ENCODE results near the gene HCK. TPM values are rescaled to one million over a fixed set of nuclear protein-coding genes. Genes with fewer than 3 reads are reported as not detected.
A peak's percentile ranks its signal among the peaks of the same experiment; 100 is the strongest.

HCK gene
- total RNA-seq (not detected in 2 replicates), polyA plus RNA-seq (not detected in 2 replicates)

DNA sequence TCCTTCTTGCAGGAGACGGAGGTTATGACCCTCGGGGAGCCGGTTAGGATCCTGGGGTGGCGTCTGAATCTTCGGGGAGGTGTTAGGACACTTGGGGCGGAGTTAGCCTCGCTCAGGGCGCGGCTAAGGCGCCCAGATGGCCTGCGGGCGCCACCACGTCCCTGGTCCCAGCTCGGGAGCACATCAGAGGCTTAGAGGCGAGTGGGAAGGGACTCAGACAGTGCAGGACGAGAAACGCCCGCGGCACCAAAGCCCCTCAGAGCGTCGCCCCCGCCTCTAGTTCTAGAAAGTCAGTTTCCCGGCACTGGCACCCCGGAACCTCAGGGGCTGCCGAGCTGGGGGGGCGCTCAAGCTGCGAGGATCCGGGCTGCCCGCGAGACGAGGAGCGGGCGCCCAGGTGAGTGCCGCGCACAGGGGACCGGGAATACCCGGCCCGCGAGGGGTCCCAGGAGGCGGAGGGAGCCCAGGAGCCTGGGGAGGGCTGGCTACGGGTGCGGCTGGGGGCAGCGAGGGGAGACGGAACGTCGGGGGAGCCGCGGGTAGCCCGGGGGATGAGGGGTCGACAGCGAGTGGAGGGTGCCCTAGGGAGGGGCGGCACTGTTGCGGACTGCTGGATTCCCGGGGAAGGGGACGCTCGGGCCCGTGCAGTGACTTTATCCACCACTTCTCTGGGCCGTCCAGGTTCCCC lies at the start of gene HCK:
Gene HCK (plus strand): TSS at position 153 of the 688 bp plus-strand sequence.
- no peak for TF ChIP-seq CTCF (IDR thresholded peaks at IDR 0.05; ENCODE audit: low read depth, low read length)
- Histone ChIP-seq H3K27ac (no peak within 1 kb of the TSS), H3K4me3 (peak within 1 kb of the TSS; percentile 30), H3K36me3 (no peaks in the 10 kb centered on the region), H3K9me3 (ENCODE audit: low read depth) (no peaks in the 10 kb centered on the region), H3K4me1 (ENCODE audit: low read depth) (peaks cover 2% of the 10 kb centered on the region), H3K27me3 (peaks cover 77% of the 10 kb centered on the region)
- DNase-seq (ENCODE audit: low read depth in 1 of 2, low spot score in 1 of 2) = peak in 1 of 2 donors; percentile 21

DNA sequence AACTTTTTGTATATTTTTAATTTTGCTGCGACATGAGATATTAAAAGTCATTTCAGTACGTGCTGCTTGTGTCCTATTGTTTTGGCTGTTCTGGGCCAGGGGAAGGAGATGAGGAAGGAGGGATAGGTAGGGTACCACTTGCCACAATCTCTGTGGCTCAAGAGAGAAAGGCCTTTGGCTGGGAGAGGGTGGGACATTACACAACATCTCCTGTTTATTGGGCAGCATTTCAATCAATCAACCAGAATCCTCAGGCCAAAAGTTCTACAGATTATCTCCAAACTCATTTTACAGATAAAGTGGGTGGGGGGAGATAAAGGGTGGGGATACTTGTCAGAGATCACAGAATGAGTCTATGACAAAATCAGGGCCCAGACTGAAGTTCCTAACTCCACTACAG lies 48.7 kb upstream of the HCK start:
- DNase-seq (ENCODE audit: low read depth in 1 of 2, low spot score in 1 of 2) = no peak
- H3K36me3 ChIP-seq = no peaks in the 10 kb centered on the region
- H3K27me3 ChIP-seq = no peaks in the 10 kb centered on the region
- no peak for TF ChIP-seq CTCF (IDR thresholded peaks at IDR 0.05; ENCODE audit: low read depth, low read length)
- no peak overlapping the region for H3K27ac ChIP-seq
- H3K4me3 ChIP-seq = no peak overlapping the region
- no peaks in the 10 kb centered on the region for H3K9me3 ChIP-seq (ENCODE audit: low read depth)
- H3K4me1 ChIP-seq (ENCODE audit: low read depth) = peaks cover 7% of the 10 kb centered on the region

GRCh38 chr20:32004963-32005362 lies 47.1 kb upstream of the HCK start:
- no peak for TF ChIP-seq CTCF (IDR thresholded peaks at IDR 0.05; ENCODE audit: low read depth, low read length)
- H3K4me1 ChIP-seq (ENCODE audit: low read depth) = peaks cover 7% of the 10 kb centered on the region

DNA sequence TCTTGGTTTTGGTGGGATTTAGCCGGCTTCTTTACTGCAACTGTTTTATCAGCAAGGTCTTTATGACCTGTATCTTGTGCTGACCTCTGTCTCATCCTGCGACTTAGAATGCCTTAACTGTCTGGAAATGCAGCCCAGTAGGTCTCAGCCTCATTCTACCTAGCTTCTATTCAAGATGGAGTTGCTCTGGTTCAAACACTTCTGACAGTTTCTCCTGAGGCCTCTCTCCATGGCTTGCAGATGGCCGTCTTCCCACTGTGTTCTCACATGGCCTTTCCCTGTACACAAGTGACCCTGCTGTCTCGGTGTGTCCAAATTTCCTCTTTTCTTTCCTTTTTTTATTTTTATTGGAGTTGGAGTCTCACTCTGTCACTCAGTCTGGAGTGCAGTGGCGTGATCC lies 46.0 kb upstream of the HCK start:
- no peaks in the 10 kb centered on the region for H3K9me3 ChIP-seq (ENCODE audit: low read depth)
- H3K4me3 ChIP-seq = no peak overlapping the region
- no peak for TF ChIP-seq CTCF (IDR thresholded peaks at IDR 0.05; ENCODE audit: low read depth, low read length)
- peaks cover 7% of the 10 kb centered on the region for H3K4me1 ChIP-seq (ENCODE audit: low read depth)
- H3K27me3 ChIP-seq = no peaks in the 10 kb centered on the region
- no peak overlapping the region for H3K27ac ChIP-seq
- H3K36me3 ChIP-seq = no peaks in the 10 kb centered on the region
- no peak for DNase-seq (ENCODE audit: low read depth in 1 of 2, low spot score in 1 of 2)

More at GRCh38 chr20:32004963-32005362, 47.1 kb upstream of the HCK start:
- no peak overlapping the region for H3K4me3 ChIP-seq
- no peaks in the 10 kb centered on the region for H3K9me3 ChIP-seq (ENCODE audit: low read depth)
- no peak overlapping the region for H3K27ac ChIP-seq
- H3K27me3 ChIP-seq = no peaks in the 10 kb centered on the region
- DNase-seq (ENCODE audit: low read depth in 1 of 2, low spot score in 1 of 2) = peak in 1 of 2 donors; percentile 46
- no peaks in the 10 kb centered on the region for H3K36me3 ChIP-seq

DNA sequence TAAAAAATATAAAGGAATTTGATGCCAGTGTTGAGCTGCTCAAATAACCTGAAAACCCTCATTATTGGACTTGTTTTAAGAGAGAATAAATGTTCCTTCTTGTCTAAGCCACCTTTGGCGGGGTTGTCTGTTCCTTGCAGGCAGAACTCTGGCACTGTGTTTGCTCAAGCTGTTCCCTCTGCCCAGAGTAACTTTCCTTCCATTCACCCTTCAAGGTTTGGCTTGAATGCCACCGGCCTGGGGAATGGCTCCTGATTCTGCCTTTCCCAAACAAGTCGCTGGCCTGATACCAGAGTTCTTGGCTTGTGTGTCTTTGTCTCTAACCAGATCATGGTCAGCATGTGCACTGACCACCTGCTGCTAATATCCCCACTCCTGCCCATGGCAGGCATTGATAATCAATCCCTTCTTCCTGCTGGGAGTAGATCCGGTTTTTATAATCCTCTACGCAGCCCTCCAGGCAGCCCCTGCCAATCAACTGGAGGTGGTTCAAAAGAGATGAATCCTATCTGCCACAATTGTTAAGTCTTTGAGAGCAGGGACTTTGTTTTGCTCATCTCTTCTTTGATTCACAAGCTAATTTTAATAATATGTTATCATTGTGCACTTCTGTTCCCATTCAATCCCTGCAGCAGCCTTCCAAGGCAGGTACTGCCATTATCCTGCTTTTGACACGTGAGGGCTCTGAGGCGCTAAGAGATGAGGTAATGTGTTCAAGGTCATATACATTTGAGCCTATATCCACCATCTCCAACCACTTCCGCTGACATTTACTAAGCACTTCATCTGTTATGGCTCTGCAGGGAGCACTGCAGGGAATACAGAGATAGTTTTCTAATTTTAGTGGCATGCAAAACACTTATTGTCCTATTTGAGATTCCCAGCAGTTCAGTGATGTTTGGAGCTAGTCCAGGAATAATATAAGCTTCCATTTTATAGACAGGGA lies 44.9 kb upstream of the HCK start:
- Histone ChIP-seq H3K36me3 (no peaks in the 10 kb centered on the region), H3K9me3 (ENCODE audit: low read depth) (no peaks in the 10 kb centered on the region), H3K4me1 (ENCODE audit: low read depth) (peaks cover 7% of the 10 kb centered on the region), H3K27ac (no peak overlapping the region), H3K27me3 (no peaks in the 10 kb centered on the region), H3K4me3 (no peak overlapping the region)
- no peak for DNase-seq (ENCODE audit: low read depth in 1 of 2, low spot score in 1 of 2)
- TF ChIP-seq CTCF (IDR thresholded peaks at IDR 0.05; ENCODE audit: low read depth, low read length) = no peak
